T-helper 1 cell treated with Interleukin-12 subunit alpha and Interleukin-12 subunit beta and Interleukin-4 antibody, amounts not matched to agents 30 μg/mL and 1 μg/mL, for 36 hours (primary cell): ENCODE data around the gene KCNMB1.

Source experiments
- H3K27ac Mint-ChIP-seq: one replicate; pipeline ENCODE4 v1.8.0; 2021; ENCODE audit warnings: mild to moderate bottlenecking, mixed read lengths
- H3K27me3 Mint-ChIP-seq: one replicate; pipeline ENCODE4 v1.8.0; 2021; ENCODE audit warnings: low read depth, mixed read lengths
- H3K36me3 Mint-ChIP-seq: one replicate; pipeline ENCODE4 v1.8.0; 2021; ENCODE audit warnings: low read depth, mixed read lengths
- H3K4me1 Mint-ChIP-seq: one replicate; pipeline ENCODE4 v1.8.0; 2021; ENCODE audit warnings: low read depth, mixed read lengths
- H3K4me3 Mint-ChIP-seq: one replicate; pipeline ENCODE4 v1.8.0; 2021; ENCODE audit warnings: mild to moderate bottlenecking, moderate library complexity, mixed read lengths
- H3K9me3 Mint-ChIP-seq: one replicate; pipeline ENCODE4 v1.8.0; 2021; ENCODE audit warnings: mixed read lengths

Gene KCNMB1

DNA sequence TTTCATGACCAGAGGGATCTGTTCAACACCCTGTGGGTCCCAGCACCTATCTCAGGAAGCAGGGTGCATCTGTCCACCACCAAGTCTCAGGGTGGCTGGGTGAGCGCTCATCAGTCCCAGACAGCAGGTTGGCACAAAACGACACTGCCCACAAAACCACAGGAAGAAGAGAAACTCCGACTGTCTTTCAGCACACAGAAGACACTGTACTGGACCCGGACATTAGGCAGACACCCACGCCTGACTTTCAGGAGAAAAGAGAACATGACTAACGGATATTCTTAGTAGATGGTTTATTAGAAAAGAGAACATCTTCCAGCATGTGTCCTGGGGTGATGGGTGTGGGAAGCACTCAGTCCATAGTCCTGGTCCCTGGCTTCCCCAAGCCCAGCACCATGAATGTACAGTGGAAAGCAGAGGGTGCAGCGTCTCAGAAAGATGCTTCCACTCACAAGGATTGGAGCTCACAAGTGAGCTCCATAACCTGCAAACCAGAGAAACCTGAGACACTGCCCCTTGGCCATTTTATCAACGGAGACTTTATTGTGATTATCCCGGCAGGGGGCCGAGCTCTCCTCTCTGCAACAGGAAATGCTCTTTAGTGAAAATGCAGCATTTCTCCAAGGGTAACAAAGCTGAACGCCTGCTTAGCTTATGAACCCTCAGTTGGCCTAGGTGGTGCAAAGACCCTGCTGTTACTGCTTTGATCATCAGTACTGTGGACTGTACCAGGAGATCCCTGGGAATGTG lies 55.8 kb downstream of the KCNMB1 start:
- H3K27me3 Mint-ChIP-seq = no peaks in the 10 kb centered on the region
- peaks cover 56% of the 10 kb centered on the region for H3K4me1 Mint-ChIP-seq
- peaks cover 2% of the 10 kb centered on the region for H3K36me3 Mint-ChIP-seq
- H3K27ac Mint-ChIP-seq = peak overlapping the region; percentile 80
- H3K9me3 Mint-ChIP-seq = no peaks in the 10 kb centered on the region
- peak overlapping the region; percentile 71 for H3K4me3 Mint-ChIP-seq

DNA sequence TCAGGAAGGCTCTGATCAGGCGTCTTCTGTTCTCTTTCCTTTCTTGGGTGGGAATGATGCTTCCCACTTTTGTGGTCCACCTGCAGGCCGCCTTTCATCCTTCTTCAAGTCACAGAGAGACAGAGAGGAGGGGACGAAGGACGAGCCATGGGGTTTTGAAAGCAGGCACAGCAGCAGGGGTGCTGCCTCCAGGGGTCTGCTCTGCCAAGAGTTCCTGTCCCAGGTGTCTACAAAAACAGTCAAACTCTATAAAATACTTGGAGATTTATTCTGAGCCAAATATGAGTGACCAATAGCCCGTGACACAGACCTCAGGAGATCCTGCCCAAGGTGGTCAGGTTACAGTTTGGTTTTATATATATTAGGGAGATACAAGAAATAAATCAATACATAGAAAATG lies 57.1 kb downstream of the KCNMB1 start:
- Mint-ChIP-seq H3K4me1 (peaks cover 49% of the 10 kb centered on the region), H3K9me3 (no peaks in the 10 kb centered on the region), H3K36me3 (peaks cover 2% of the 10 kb centered on the region), H3K27ac (no peak overlapping the region), H3K4me3 (no peak overlapping the region), H3K27me3 (no peaks in the 10 kb centered on the region)

DNA sequence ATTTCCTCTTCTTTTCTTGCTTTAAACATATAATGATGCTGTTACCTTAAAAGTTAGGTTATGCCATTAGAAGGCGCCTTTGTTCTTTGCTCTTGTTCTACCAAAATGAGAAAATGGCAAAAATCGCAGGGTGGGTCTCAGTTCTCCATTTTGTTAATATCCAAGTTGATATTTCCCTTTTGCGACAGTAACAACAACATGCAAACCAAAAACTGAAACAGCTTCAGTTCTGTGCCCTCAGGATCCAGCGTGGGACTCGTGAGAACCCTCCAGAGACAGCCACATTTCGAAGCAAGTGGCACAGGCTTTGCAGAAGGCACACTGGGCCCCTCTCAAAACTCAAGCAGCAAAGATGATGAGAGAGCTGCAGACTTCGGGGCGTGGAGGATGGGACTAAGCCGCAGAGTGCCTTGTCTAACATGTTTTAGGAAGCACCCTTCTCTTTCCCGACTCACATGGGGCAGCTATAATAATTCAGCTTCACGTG lies 58.6 kb downstream of the KCNMB1 start:
- H3K27me3 Mint-ChIP-seq = no peaks in the 10 kb centered on the region
- H3K36me3 Mint-ChIP-seq = peaks cover 2% of the 10 kb centered on the region
- H3K4me1 Mint-ChIP-seq = peaks cover 35% of the 10 kb centered on the region
- H3K4me3 Mint-ChIP-seq = peak overlapping the region; percentile 72
- H3K27ac Mint-ChIP-seq = no peak overlapping the region
- H3K9me3 Mint-ChIP-seq = no peaks in the 10 kb centered on the region

DNA sequence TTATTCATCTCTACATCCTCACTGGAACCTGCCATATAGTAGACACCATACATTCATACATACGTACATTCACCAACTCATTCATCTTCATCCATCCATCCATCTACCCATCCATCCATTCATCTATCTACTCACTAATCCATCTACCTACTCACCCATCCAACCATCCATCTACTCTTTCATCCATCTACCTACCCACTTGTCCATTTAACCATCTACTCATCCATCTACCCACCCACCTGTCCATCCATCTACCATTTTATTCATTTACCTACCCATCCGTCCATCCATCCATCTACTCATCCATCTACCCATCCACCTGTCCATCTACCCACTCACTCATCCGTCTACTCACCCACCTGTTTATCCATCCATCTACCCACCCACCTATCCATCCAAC lies 59.6 kb downstream of the KCNMB1 start:
- Mint-ChIP-seq H3K4me3 (no peak overlapping the region), H3K4me1 (peaks cover 29% of the 10 kb centered on the region), H3K36me3 (peaks cover 3% of the 10 kb centered on the region)

DNA sequence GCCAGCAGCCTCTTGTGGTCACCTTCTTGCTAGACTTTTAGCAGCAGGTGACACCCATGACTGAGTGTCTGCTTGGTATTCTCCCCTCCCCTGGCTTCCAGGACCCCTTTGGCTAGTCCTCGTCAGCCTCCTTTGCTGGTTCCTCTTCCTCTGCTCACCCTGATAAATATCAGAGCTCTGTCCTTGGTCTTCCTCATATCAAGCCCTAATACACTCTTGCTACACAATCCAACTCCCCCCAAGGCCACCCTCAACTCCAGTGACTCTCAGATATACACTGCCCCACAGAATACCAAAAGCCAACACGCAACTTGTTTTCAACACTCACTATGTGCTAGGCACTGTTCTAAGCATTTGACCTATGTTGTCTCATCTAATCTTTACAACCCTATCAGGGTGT lies 61.3 kb downstream of the KCNMB1 start:
- H3K9me3 Mint-ChIP-seq = no peaks in the 10 kb centered on the region
- no peaks in the 10 kb centered on the region for H3K27me3 Mint-ChIP-seq
- H3K4me1 Mint-ChIP-seq = peaks cover 13% of the 10 kb centered on the region
- no peak overlapping the region for H3K27ac Mint-ChIP-seq
- peaks cover 5% of the 10 kb centered on the region for H3K36me3 Mint-ChIP-seq
- no peak overlapping the region for H3K4me3 Mint-ChIP-seq

More for the DNA sequence above, 59.6 kb downstream of the KCNMB1 start:
- Mint-ChIP-seq H3K27ac (no peak overlapping the region), H3K27me3 (no peaks in the 10 kb centered on the region), H3K9me3 (no peaks in the 10 kb centered on the region)

DNA sequence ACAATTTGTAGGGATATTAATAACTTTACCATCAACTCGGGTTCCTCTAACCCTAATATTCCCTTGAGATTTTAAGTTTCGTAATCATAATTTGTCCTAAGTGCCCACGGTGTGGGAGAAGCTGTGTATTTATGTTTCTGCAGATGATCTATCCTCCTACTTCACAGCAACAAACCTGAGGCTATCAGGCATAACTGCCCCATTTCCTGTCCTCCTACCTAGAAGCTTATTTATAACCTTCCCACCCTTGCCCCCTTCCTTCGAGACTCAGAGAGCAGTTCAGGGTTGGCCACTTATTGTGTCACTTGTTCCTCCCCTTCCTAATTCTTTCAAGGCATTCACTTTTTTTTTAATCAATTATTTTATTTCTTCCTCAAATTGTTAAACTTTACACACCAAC lies 62.0 kb downstream of the KCNMB1 start:
- peaks cover 5% of the 10 kb centered on the region for H3K36me3 Mint-ChIP-seq
- H3K27ac Mint-ChIP-seq = no peak overlapping the region
- H3K9me3 Mint-ChIP-seq = no peaks in the 10 kb centered on the region
- peaks cover 7% of the 10 kb centered on the region for H3K4me1 Mint-ChIP-seq
- no peak overlapping the region for H3K4me3 Mint-ChIP-seq
- no peaks in the 10 kb centered on the region for H3K27me3 Mint-ChIP-seq
